ENCODE data around the gene PRAME. TPM values are rescaled to one million over a fixed set of nuclear protein-coding genes. Genes with fewer than 3 reads are reported as not detected.

The PRAME gene
- total and polyA plus RNA-seq, 4 donors, result not detected

DNA sequence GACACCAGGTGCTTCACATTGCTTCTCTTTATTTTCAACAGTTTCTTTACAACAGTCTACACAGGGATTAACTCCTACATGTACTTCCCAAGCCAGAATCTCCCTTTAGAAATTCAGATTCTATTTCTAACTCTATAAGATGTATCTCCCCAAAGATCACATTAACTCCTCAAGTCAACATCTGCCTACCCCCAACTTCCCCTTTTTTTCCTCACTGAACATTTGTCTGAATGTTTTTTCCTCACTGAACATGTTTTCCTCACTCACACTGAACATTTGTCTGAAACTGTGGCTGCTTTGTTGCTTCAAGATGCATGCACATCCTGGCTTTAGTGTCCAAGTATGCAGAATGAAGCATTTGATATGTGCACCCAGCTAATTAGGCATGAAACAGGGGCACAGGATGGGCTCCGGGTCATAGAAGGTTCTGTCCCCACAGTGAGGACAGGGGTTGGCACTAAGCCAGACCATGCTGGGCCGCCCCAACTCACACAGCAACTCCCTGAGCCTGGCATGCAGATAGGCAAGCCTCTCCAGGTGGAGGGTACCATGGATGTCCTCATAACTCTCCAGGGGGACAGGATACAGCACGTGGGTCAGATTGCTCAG is 11.3 kb downstream of the PRAME start:
- H3K4me1 ChIP-seq (ENCODE audit: control insufficient read depth in 1 of 2, insufficient read depth in 2 of 2, low read length in 2 of 2), result no peaks in the 10 kb centered on the region
- DNase-seq, result no peak
- H3K36me3 ChIP-seq (ENCODE audit: control insufficient read depth in 1 of 2, insufficient read depth in 2 of 2, low read length in 1 of 2), result no peaks in the 10 kb centered on the region
- H3K27me3 ChIP-seq (ENCODE audit: control insufficient read depth in 1 of 2, insufficient read depth in 2 of 2, low read length in 1 of 2), result no peaks in the 10 kb centered on the region
- H3K9me3 ChIP-seq (ENCODE audit: control insufficient read depth, low read length), result no peaks in the 10 kb centered on the region
- H3K4me3 ChIP-seq (ENCODE audit: low read length in 2 of 2), result no peak overlapping the region
- H3K27ac ChIP-seq (ENCODE audit: low read depth in 1 of 2, low read length in 2 of 2), result no peak overlapping the region
- ATAC-seq (ENCODE audit: low FRiP score), result no peak
- intact Hi-C loops (cut with DNase I), result no loop called here
- 43 to 48% methylated on average over 3 of the region's 3 CpGs for WGBS, 2 donors

DNA sequence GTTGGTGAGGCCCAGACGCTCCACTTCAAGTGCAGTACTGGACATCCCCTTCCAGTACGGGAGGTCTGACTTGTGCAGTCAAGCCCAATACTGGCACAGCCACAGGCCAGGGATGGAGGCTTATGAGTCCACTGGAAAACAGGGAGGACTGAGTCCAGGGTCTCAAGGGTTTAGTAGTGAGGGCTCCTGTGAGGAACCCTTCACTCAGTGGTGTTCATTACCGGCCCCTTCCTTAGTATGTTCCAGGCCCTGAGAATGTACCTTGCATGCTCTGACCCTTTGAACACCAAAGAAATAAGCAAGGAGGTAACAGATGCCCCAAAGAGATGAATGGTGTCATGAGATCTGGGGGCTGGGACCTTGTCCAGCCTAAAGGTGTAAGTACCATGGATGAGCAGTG is 11.8 kb downstream of the PRAME start:
- 79 to 84% methylated on average over 3 of the region's 3 CpGs for WGBS, 2 donors

DNA sequence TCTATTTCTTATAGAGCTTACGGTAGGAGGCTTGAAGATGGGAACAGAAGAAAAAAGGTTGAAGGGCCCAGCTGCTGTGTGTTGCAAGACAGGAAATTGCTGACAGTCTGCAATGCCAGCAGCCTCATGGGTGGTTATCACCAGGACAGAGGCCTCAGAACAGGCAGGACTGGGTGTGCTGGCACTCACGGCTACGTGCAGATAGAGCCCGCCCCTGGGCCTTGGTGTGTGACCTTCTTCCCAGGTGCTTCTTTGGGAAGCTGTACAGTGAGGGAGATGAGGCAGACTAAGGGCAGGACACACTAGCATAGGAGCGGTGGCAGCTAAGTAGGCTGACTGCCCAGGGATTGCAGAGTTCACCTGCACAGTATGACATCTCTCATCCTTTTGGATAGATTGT is 12.6 kb downstream of the PRAME start:
- no peak for ATAC-seq (ENCODE audit: low FRiP score)
- Histone ChIP-seq H3K36me3 (ENCODE audit: control insufficient read depth in 1 of 2, insufficient read depth in 2 of 2, low read length in 1 of 2) (no peaks in the 10 kb centered on the region), H3K27ac (ENCODE audit: low read depth in 1 of 2, low read length in 2 of 2) (no peak overlapping the region), H3K9me3 (ENCODE audit: control insufficient read depth, low read length) (no peaks in the 10 kb centered on the region), H3K4me3 (ENCODE audit: low read length in 2 of 2) (no peak overlapping the region), H3K27me3 (ENCODE audit: control insufficient read depth in 1 of 2, insufficient read depth in 2 of 2, low read length in 1 of 2) (no peaks in the 10 kb centered on the region), H3K4me1 (ENCODE audit: control insufficient read depth in 1 of 2, insufficient read depth in 2 of 2, low read length in 2 of 2) (no peaks in the 10 kb centered on the region)
- 58 to 61% methylated on average over 5 of the region's 5 CpGs for WGBS, 2 donors
- peak in 1 of 2 donors; percentile 57 for DNase-seq
- intact Hi-C loops (cut with DNase I), result no loop called here

More for the DNA sequence above, 11.8 kb downstream of the PRAME start:
- Histone ChIP-seq H3K36me3 (ENCODE audit: control insufficient read depth in 1 of 2, insufficient read depth in 2 of 2, low read length in 1 of 2) (no peaks in the 10 kb centered on the region), H3K27me3 (ENCODE audit: control insufficient read depth in 1 of 2, insufficient read depth in 2 of 2, low read length in 1 of 2) (no peaks in the 10 kb centered on the region), H3K27ac (ENCODE audit: low read depth in 1 of 2, low read length in 2 of 2) (no peak overlapping the region), H3K9me3 (ENCODE audit: control insufficient read depth, low read length) (no peaks in the 10 kb centered on the region), H3K4me1 (ENCODE audit: control insufficient read depth in 1 of 2, insufficient read depth in 2 of 2, low read length in 2 of 2) (no peaks in the 10 kb centered on the region), H3K4me3 (ENCODE audit: low read length in 2 of 2) (no peak overlapping the region)
- no peak for DNase-seq
- ATAC-seq (ENCODE audit: low FRiP score), result no peak
- intact Hi-C loops (cut with DNase I), result no loop called here

DNA sequence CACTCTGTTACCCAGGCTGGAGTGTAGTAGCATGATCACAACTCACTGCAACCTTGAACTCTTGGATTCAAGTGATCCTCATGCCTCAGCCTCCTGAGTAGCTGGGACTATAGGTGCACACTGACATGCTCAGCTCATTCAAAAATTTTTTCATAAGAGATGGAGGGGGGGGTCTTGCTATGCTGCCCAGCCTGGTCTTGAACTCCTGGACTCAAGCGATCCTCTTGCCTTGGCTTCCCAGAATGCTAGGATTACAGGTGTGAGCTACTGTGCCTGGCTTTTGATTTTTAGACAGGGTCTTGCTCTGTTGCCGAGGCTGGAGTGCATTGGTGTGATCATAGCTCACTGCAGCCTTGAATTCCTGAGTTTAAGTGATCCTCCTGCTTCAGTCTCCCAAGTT is 14.0 kb downstream of the PRAME start:
- intact Hi-C loops (cut with DNase I), result no loop called here
- Histone ChIP-seq H3K36me3 (ENCODE audit: control insufficient read depth in 1 of 2, insufficient read depth in 2 of 2, low read length in 1 of 2) (no peaks in the 10 kb centered on the region), H3K27me3 (ENCODE audit: control insufficient read depth in 1 of 2, insufficient read depth in 2 of 2, low read length in 1 of 2) (no peaks in the 10 kb centered on the region), H3K9me3 (ENCODE audit: control insufficient read depth, low read length) (no peaks in the 10 kb centered on the region), H3K27ac (ENCODE audit: low read depth in 1 of 2, low read length in 2 of 2) (no peak overlapping the region), H3K4me3 (ENCODE audit: low read length in 2 of 2) (no peak overlapping the region), H3K4me1 (ENCODE audit: control insufficient read depth in 1 of 2, insufficient read depth in 2 of 2, low read length in 2 of 2) (no peaks in the 10 kb centered on the region)
- 82 to 84% methylated on average over 2 of the region's 2 CpGs for WGBS, 2 donors
- ATAC-seq (ENCODE audit: low FRiP score), result no peak
- no peak for DNase-seq

DNA sequence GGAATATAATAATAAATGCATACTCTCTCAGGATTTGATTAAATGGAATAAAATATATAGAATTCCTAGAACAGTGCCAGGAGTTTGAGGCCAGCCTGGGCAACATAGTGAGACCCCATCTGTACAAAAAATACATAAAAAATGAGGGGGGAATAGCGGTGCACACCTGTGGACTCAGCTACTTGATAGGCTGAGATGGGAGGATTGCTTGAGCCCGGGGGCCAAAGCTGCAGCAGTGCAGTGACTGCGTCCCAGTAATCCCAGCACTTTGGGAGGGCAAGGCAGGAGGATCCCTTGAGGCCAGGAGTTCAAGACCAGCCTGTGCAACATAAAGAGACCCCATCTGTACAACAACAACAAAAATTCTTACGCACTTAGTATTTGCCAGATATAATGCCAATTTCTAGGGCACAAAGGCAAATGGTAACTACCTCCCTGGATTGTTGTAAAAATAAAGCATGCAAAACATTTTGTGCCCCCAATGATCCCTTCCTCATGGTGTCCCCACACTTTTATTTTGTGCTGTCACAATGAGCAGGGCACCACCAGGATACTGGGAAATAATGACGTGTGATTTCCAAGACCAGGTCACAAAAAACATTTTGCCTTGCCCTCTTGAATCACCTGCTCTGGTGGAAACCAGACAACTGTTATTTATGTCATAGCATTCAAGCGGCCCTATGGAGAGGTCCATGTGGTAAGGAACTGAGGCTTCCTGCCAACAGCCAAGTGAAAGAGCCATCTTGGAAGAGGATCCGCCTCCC is 20.7 kb downstream of the PRAME start:
- peaks cover 1% of the 10 kb centered on the region for H3K9me3 ChIP-seq (ENCODE audit: control insufficient read depth, low read length)
- 74 to 81% methylated on average over 7 of the region's 7 CpGs for WGBS, 2 donors
- intact Hi-C loops (cut with DNase I), result no loop called here
- H3K27me3 ChIP-seq (ENCODE audit: control insufficient read depth in 1 of 2, insufficient read depth in 2 of 2, low read length in 1 of 2), result no peaks in the 10 kb centered on the region
- ATAC-seq (ENCODE audit: low FRiP score) (no peak), DNase-seq (no peak)
- H3K36me3 ChIP-seq (ENCODE audit: control insufficient read depth in 1 of 2, insufficient read depth in 2 of 2, low read length in 1 of 2), result no peaks in the 10 kb centered on the region
- no peaks in the 10 kb centered on the region for H3K4me1 ChIP-seq (ENCODE audit: control insufficient read depth in 1 of 2, insufficient read depth in 2 of 2, low read length in 2 of 2)
- H3K27ac ChIP-seq (ENCODE audit: low read depth in 1 of 2, low read length in 2 of 2), result no peak overlapping the region
- H3K4me3 ChIP-seq (ENCODE audit: low read length in 2 of 2), result no peak overlapping the region

DNA sequence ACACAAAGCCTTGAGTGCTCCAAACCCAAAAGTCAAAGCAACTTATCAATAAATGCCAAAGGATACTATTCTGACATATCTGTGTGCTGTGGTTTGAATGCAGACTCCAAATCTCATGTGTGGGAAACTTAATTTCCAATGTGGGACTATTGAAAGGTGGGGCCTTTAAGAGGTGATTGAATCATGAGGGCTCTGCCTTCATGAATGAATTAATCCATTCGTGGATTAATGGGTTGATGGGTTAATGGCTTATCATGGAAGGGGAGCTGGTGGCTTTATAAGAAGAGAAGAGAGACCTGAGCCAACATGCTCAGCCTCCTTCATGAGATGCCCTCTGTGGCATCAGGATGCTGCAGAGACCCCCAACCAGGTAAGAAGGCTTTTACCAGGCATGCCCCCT is 22.1 kb downstream of the PRAME start:
- intact Hi-C loops (cut with DNase I), result no loop called here
- Histone ChIP-seq H3K36me3 (ENCODE audit: control insufficient read depth in 1 of 2, insufficient read depth in 2 of 2, low read length in 1 of 2) (no peaks in the 10 kb centered on the region), H3K9me3 (ENCODE audit: control insufficient read depth, low read length) (peaks cover 1% of the 10 kb centered on the region), H3K4me3 (ENCODE audit: low read length in 2 of 2) (no peak overlapping the region), H3K27ac (ENCODE audit: low read depth in 1 of 2, low read length in 2 of 2) (no peak overlapping the region), H3K27me3 (ENCODE audit: control insufficient read depth in 1 of 2, insufficient read depth in 2 of 2, low read length in 1 of 2) (no peaks in the 10 kb centered on the region), H3K4me1 (ENCODE audit: control insufficient read depth in 1 of 2, insufficient read depth in 2 of 2, low read length in 2 of 2) (no peaks in the 10 kb centered on the region)
- DNase-seq, result no peak
- ATAC-seq (ENCODE audit: low FRiP score), result no peak
- WGBS, 2 donors, result 43% methylated on average over 1 of the region's 1 CpG

DNA sequence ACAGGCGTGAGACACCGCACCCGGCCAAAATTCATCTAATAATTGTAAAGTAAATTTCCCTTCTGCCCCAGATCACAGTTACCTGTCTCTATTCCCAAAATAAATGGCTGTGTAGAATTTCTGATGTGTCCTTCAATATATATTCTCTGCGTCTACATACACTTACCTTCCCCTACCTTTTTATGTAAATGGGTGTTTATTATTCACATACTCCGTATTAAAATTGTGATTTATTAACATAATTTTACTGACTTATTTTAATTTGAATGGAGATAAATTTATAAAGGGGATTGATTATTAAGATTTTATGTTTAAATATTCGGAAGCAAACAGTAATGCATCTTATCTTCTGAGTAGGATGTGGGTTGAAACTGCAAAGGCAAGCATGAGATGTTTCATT is 22.6 kb downstream of the PRAME start:
- intact Hi-C loops (cut with DNase I), result no loop called here
- DNase-seq (no peak), ATAC-seq (ENCODE audit: low FRiP score) (no peak)
- peaks cover 1% of the 10 kb centered on the region for H3K9me3 ChIP-seq (ENCODE audit: control insufficient read depth, low read length)
- no peaks in the 10 kb centered on the region for H3K27me3 ChIP-seq (ENCODE audit: control insufficient read depth in 1 of 2, insufficient read depth in 2 of 2, low read length in 1 of 2)
- H3K4me1 ChIP-seq (ENCODE audit: control insufficient read depth in 1 of 2, insufficient read depth in 2 of 2, low read length in 2 of 2), result no peaks in the 10 kb centered on the region
- WGBS, 2 donors, result 75 to 77% methylated on average over 6 of the region's 6 CpGs
- H3K36me3 ChIP-seq (ENCODE audit: control insufficient read depth in 1 of 2, insufficient read depth in 2 of 2, low read length in 1 of 2), result no peaks in the 10 kb centered on the region
- no peak overlapping the region for H3K27ac ChIP-seq (ENCODE audit: low read depth in 1 of 2, low read length in 2 of 2)
- no peak overlapping the region for H3K4me3 ChIP-seq (ENCODE audit: low read length in 2 of 2)

DNA sequence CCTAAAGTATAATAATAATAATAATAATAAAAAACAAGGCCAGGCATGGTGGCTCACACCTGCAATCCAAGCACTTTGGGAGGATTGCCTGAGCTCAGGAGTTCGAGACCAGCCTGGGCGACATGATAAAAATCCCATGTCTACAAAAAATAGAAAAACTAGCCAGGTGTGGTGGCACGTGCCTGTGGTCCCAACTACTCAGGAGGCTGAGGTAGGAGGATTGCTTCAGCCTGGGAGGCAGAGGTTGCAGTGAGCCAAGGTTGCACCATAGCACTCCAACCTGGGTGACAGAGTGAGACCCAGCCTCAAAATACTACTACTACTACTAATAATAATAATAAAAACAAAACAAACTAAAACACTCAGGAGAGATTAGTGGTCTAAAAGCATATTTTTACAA is 23.4 kb downstream of the PRAME start:
- 84 to 85% methylated on average over 3 of the region's 3 CpGs for WGBS, 2 donors
- H3K27me3 ChIP-seq (ENCODE audit: control insufficient read depth in 1 of 2, insufficient read depth in 2 of 2, low read length in 1 of 2), result no peaks in the 10 kb centered on the region
- peaks cover 1% of the 10 kb centered on the region for H3K9me3 ChIP-seq (ENCODE audit: control insufficient read depth, low read length)
- no peak for DNase-seq
- H3K4me1 ChIP-seq (ENCODE audit: control insufficient read depth in 1 of 2, insufficient read depth in 2 of 2, low read length in 2 of 2), result no peaks in the 10 kb centered on the region
- H3K36me3 ChIP-seq (ENCODE audit: control insufficient read depth in 1 of 2, insufficient read depth in 2 of 2, low read length in 1 of 2), result no peaks in the 10 kb centered on the region
- ATAC-seq (ENCODE audit: low FRiP score), result no peak
- H3K27ac ChIP-seq (ENCODE audit: low read depth in 1 of 2, low read length in 2 of 2), result no peak overlapping the region
- intact Hi-C loops (cut with DNase I), result no loop called here
- H3K4me3 ChIP-seq (ENCODE audit: low read length in 2 of 2), result no peak overlapping the region

All from aorta (tissue), 5 donors.